Heart left ventricle (tissue), 16 donors: ENCODE results near the gene MAP2K4. TPM values are rescaled to one million over a fixed set of nuclear protein-coding genes. Genes with fewer than 3 reads are reported as not detected.
A peak's percentile ranks its signal among the peaks of the same experiment; 100 is the strongest.
"Not testable (repeated sequence)": the region's sequence is repeated elsewhere in the genome, so short reads cannot be mapped to it uniquely, and the experiment has no call there.

Experiments used
- ATAC-seq, 4 donors: fragments of 200-7000 bp; cut with Tn5 transposase; one replicate each; pipeline ENCODE4 v1.9.1; 2020 to 2022; ENCODE audit warnings: moderate library complexity in 4 of 4, mild to moderate bottlenecking in 3 of 4, moderate number of reproducible peaks in 1 of 4
- DNase-seq, 5 donors: peaks; one replicate each; pipeline ENCODE4 v3.0.0-alpha.2; 2020
- H3K27ac ChIP-seq, 12 donors: fragments of 200-600 bp; sonication (generic) in 4 of 12; one replicate each; pipeline versions ENCODE4 v1.5.0 to v1.8.0; 2016 to 2022; ENCODE audit warnings: mild to moderate bottlenecking in 2 of 12
- H3K27me3 ChIP-seq, 9 donors: fragments of 200-600 bp; sonication (generic) in 2 of 9; one replicate each; pipeline versions ENCODE4 v1.5.1 to v1.8.0; 2016 to 2022; ENCODE audit warnings: mild to moderate bottlenecking in 3 of 9
- H3K36me3 ChIP-seq, 9 donors: fragments of 200-600 bp; sonication (generic) in 2 of 9; one replicate each; pipeline versions ENCODE4 v1.5.0 to v1.8.0; 2018 to 2022; ENCODE audit warnings: mild to moderate bottlenecking in 2 of 9
- H3K4me1 ChIP-seq, 12 donors: fragments of 200-600 bp; sonication (generic) in 4 of 12; one replicate each; pipeline versions ENCODE4 v1.5.0 to v1.8.0; 2016 to 2022; ENCODE audit warnings: mild to moderate bottlenecking in 3 of 12
- H3K4me3 ChIP-seq, 12 donors: fragments of 200-600 bp; sonication (generic) in 4 of 12; one replicate each; pipeline versions ENCODE4 v1.5.0 to v1.8.0; 2017 to 2022; ENCODE audit warnings: mild to moderate bottlenecking in 9 of 12, moderate library complexity in 4 of 12
- H3K9me3 ChIP-seq, 12 donors: fragments of 200-600 bp; sonication (generic) in 4 of 12; one replicate each; pipeline versions ENCODE4 v1.5.0 to v1.8.0; 2016 to 2022; ENCODE audit warnings: mild to moderate bottlenecking in 1 of 12
- POLR2A ChIP-seq, 2 donors: fragments of 450-650 bp; IDR thresholded peaks; one replicate each; pipeline ENCODE4 v1.6.1; 2017; ENCODE audit warnings: antibody characterized with exemption in 2 of 2, mild to moderate bottlenecking in 2 of 2, moderate library complexity in 2 of 2
- WGBS, 4 donors: extraction: QIAGEN DNeasy Blood & Tissue Kit in 2 of 4; methylation state at CpG; one replicate each; pipeline versions ENCODE4 v1.1.5 to v1.1.7; 2013 to 2018; 5-methylcytosine and 5-hydroxymethylcytosine counted together
- intact Hi-C, 10 donors: fragments of 100-400 bp; cut with DNase I; formaldehyde crosslinking; loops; one replicate each; pipeline versions ENCODE4 v1.11.1 to v1.14.2; 2022
- polyA plus RNA-seq, 2 donors: library from polyadenylated mRNA; stranded (reverse); fragments of 200-250 nt; gene quantifications; one replicate each; pipeline ENCODE4 v1.2.3, GENCODE V29; 2013
- total RNA-seq, 9 donors: library from RNA; depleted of rRNA in 2 of 9; stranded (reverse); fragments of >200 nt in 2 of 9; fragmentation: NEBNext Ultra II Directional in 3 of 9; extraction: Animal tissue kit (Norgen Biotek cat#: 25700) in 3 of 9; gene quantifications; one replicate each; pipeline versions ENCODE4 v1.1.0 to v1.2.4, GENCODE V29; 2016 to 2023
- TF ChIP-seq, protein P1 (sequence below), 12 donors: fragments of 200-600 bp; sonication (generic) in 4 of 12; IDR thresholded peaks; one replicate each; pipeline versions ENCODE4 v1.5.0 to v1.8.0; 2018 to 2022; ENCODE audit warnings: antibody characterized with exemption in 12 of 12, mild to moderate bottlenecking in 5 of 12
- donor health status: ischemic (EF 13 %, LVEDD 7.1; RV severe dilation, severe dysfunction).
- donor health status: healthy with polysubstance abuse.
- donor health status: DM: no; HTN: yes; CAD: no.
- donor health status: DM: no; HTN: no; CAD: no.
- donor health status: ischemic (EF 25% LVEDD 6.9; RV normal size, moderate dysfunction).
- donor health status: ischemic (EF 25% LVEDD 5.7; RV mildly dilated, moderate dysfunction).
- donor health status: healthy.
- donor health status: DM: yes; HTN: yes; CAD: no.
- donor health status: ischemic (EF 35%, LVEDD 5.7; RV mildly dilated, moderate dysfunction).
- donor health status: nonischemic (EF 11% LVEDD 7.7; RV severe dilation, severe dysfunction).
- donor health status: DM: yes; HTN: yes; CAD: no.
- donor health status: PGD.
- donor health status: ischemic (EF 29% LVEDD 5.4; RV normal size, mild dysfunction).
- donor health status: nonischemic (EF 23%, LVEDD 6.1; RV moderate dilation, normal function).

The MAP2K4 gene
- total and polyA plus RNA-seq, 11 donors: 7.9 to 37.5 (median 32.5) TPM

DNA sequence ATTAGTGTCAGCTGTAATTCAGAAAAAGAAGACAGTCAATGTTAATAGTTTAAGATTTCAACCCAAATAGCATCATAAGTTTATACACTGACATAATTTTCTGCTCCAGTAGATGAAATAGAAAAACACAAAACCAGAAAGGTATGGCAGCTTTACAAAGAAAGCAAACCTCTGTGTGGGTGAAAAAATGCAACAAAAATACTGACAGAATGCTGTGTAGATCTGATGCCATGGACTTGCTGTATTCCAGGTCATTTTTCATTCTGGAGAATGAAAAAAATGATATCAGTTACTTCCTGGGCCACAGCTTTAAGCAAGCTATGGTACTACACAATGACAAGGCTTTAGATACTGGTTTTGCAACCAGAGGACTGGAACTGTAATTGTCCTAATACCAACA, 116.0 kb downstream of the MAP2K4 start:
- intact Hi-C loops: no loop called here
- ATAC-seq (no peak), DNase-seq (no peak)
- Histone ChIP-seq H3K4me1 (no peaks in the 10 kb centered on the region), H3K4me3 (no peak overlapping the region), H3K36me3 (peaks cover 0 to 62% (median 28%) of the 10 kb centered on the region in 9 donors), H3K9me3 (peaks cover 0 to 15% (median 3%) of the 10 kb centered on the region in 12 donors), H3K27me3 (no peaks in the 10 kb centered on the region), H3K27ac (no peak overlapping the region)
- TF ChIP-seq, protein P1, sequence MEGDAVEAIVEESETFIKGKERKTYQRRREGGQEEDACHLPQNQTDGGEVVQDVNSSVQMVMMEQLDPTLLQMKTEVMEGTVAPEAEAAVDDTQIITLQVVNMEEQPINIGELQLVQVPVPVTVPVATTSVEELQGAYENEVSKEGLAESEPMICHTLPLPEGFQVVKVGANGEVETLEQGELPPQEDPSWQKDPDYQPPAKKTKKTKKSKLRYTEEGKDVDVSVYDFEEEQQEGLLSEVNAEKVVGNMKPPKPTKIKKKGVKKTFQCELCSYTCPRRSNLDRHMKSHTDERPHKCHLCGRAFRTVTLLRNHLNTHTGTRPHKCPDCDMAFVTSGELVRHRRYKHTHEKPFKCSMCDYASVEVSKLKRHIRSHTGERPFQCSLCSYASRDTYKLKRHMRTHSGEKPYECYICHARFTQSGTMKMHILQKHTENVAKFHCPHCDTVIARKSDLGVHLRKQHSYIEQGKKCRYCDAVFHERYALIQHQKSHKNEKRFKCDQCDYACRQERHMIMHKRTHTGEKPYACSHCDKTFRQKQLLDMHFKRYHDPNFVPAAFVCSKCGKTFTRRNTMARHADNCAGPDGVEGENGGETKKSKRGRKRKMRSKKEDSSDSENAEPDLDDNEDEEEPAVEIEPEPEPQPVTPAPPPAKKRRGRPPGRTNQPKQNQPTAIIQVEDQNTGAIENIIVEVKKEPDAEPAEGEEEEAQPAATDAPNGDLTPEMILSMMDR (IDR thresholded peaks at IDR 0.05): no peak
- no peak for TF ChIP-seq POLR2A (IDR thresholded peaks at IDR 0.05)

DNA sequence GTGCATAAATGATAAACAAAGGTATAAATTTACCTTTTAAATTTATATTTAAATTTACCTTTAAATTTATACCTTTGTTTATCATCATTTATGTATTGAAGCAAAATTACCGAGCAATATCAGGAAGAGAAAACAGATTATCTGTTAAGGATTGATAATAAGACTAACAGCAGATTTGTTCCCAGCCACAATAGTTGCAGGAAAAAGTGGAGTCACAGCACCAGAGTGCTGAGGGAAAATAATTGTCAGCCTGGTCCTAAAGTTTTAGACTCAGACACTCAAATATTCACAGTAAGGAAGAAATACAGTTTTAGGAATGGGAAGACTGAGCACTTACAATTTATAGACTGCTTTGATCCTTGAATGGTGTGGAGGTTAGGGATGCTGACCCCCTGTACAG, 117.2 kb downstream of the MAP2K4 start:
- Histone ChIP-seq H3K36me3 (peaks cover 0 to 68% (median 40%) of the 10 kb centered on the region in 9 donors), H3K9me3 (peaks cover 0 to 15% (median 3%) of the 10 kb centered on the region in 12 donors), H3K27me3 (no peaks in the 10 kb centered on the region), H3K4me1 (no peaks in the 10 kb centered on the region), H3K27ac (no peak overlapping the region), H3K4me3 (no peak overlapping the region)
- ATAC-seq: no peak
- no peak for DNase-seq
- intact Hi-C loops: no loop called here
- 95 to 100% (median 99%) methylated on average over 1 of the region's 1 CpG for WGBS, 4 donors
- TF ChIP-seq, protein P1 (IDR thresholded peaks at IDR 0.05): no peak
- TF ChIP-seq POLR2A (IDR thresholded peaks at IDR 0.05): no peak

DNA sequence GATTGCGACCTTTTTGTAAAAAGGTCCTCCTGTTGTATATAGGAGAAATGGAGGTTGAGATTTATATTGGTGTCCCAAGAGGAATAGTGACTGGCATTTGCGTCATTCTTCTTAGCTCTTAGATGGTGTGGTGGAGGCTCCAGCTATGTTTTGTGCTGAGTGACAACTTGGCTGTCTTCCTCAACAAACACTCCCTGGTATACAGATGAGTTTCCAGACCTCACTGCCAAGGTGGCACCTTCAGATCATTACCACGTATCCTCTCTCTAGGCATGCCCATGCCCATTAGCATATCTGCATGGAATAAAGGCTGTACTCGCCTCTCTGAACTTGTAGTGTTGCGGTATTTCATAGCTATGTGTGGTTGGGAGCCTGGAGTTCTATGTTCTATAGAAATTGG, 120.0 kb downstream of the MAP2K4 start:
- Histone ChIP-seq H3K27ac (no peak overlapping the region), H3K9me3 (peaks cover 0 to 15% (median 3%) of the 10 kb centered on the region in 12 donors), H3K4me3 (no peak overlapping the region), H3K36me3 (peaks cover 0 to 78% (median 46%) of the 10 kb centered on the region in 9 donors), H3K27me3 (no peaks in the 10 kb centered on the region), H3K4me1 (no peaks in the 10 kb centered on the region)
- DNase-seq: no peak
- 89 to 95% (median 92%) methylated on average over 5 of the region's 5 CpGs for WGBS, 4 donors
- peak in 1 of 4 donors; percentile 75 for ATAC-seq
- intact Hi-C loops: no loop called here
- TF ChIP-seq POLR2A (IDR thresholded peaks at IDR 0.05): no peak
- TF ChIP-seq, protein P1 (IDR thresholded peaks at IDR 0.05): no peak

DNA sequence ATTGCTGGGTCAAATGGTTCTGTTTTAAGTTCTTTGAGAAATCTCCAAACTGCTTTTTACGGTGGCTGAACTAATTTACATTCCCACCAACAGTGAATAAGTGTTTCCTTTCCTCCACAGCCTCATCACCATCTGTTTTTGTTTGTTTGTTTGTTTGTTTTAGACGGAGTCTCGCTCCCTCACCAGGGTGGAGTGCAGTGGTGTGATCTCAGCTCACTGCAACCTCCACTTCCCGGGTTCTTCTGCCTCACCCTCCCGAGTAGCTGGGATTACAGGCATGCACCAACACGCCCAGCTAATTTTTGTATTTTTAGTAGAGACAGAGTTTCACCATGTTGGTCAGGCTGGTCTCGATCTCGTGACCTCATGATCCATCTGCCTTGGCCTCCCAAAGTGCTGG, 141.5 kb downstream of the MAP2K4 start:
- H3K4me1 ChIP-seq, H3K27me3 ChIP-seq, H3K36me3 ChIP-seq, DNase-seq, ATAC-seq, H3K27ac ChIP-seq, intact Hi-C loops, H3K4me3 ChIP-seq: not testable (repeated sequence)
- WGBS, 4 donors: 63 to 71% (median 64%) methylated on average over 8 of the region's 8 CpGs
- H3K9me3 ChIP-seq: peaks cover 0 to 24% (median 0%) of the 10 kb centered on the region in 12 donors

DNA sequence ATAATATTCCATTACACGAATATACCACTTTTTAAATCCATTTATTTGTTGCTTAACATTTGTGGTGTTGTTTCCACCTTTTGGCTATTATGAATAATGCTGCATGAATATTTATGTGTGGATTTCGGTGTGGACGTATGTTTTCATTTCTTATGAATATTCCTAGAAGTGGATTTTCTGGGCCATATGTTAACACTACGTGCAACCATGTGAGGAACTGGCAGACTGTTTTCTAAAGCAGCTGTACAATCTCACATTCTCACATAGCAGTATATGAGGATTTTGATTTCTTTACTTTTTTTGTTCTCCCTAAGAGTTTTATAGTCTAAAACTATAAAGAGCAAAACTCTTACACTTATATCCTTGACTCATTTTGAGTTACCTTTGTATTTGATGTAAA, 143.4 kb downstream of the MAP2K4 start:
- no peak for DNase-seq
- Histone ChIP-seq H3K27ac (no peak overlapping the region), H3K4me3 (no peak overlapping the region), H3K9me3 (peaks cover 0 to 15% (median 0%) of the 10 kb centered on the region in 12 donors), H3K27me3 (no peaks in the 10 kb centered on the region), H3K36me3 (no peaks in the 10 kb centered on the region), H3K4me1 (no peaks in the 10 kb centered on the region)
- 87 to 89% (median 88%) methylated on average over 4 of the region's 4 CpGs for WGBS, 4 donors
- TF ChIP-seq, protein P1 (IDR thresholded peaks at IDR 0.05): no peak
- no peak for TF ChIP-seq POLR2A (IDR thresholded peaks at IDR 0.05)
- ATAC-seq: no peak
- intact Hi-C loops: no loop called here
